CD4-positive, alpha-beta T cell treated with Interferon alpha-2 for 1 hour (primary cell): ENCODE results near the gene ITGB1BP1.
"Not testable (repeated sequence)": the region's sequence is repeated elsewhere in the genome, so short reads cannot be mapped to it uniquely, and the experiment has no call there.

Source experiments
- DNase-seq, 2 donors: peaks; one replicate each; pipeline ENCODE4 v3.0.0-alpha.2; 2020 to 2022

Gene ITGB1BP1

GRCh38 chr2:9400268-9401058 is 22.9 kb downstream of the ITGB1BP1 start:
- DNase-seq = no peak

GRCh38 chr2:9398881-9399780 is 24.2 kb downstream of the ITGB1BP1 start:
- no peak for DNase-seq

- DNase-seq = not testable (repeated sequence)
Observed at GRCh38 chr2:9398251-9398650, 25.1 kb downstream of the ITGB1BP1 start.

DNA sequence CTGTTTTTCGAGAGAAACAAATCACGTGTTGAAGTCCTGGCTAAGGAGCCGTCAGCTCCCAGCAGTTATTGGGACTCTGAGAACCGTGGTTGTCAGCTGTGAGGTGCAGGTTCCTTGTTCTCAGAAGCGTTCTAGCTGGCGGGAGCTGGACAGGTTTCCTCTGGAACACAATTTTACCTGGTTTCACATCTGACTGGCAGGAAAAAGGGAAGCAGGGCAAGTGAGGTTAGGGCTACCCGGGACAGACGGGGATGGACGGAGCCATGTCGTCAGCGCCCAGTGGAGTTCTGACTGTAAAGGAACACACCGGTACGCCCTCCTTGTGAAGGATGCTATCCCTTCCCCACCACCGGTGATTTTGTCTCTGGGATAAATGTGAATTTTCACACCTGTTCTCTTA is 26.1 kb downstream of the ITGB1BP1 start:
- no peak for DNase-seq

DNA sequence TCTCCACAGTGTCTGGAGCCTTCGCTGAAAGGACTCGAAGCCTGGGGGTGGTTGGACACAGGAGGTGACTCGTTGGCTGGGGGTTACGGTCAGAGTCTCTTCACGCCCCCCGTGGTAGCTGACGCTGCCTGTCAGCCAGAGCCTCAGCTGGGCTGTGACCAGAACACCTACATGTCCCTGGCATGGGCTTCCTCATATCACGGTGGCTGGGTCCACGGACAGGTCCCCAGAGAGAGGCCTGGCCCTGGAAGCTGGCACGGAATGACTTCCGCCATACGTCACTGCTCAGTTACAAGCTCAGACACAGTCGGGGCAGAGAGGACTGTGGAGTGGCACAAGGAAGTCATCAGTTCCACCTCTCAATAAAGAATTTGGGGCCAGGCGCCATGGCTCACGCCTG is 28.5 kb downstream of the ITGB1BP1 start:
- no peak for DNase-seq

DNA sequence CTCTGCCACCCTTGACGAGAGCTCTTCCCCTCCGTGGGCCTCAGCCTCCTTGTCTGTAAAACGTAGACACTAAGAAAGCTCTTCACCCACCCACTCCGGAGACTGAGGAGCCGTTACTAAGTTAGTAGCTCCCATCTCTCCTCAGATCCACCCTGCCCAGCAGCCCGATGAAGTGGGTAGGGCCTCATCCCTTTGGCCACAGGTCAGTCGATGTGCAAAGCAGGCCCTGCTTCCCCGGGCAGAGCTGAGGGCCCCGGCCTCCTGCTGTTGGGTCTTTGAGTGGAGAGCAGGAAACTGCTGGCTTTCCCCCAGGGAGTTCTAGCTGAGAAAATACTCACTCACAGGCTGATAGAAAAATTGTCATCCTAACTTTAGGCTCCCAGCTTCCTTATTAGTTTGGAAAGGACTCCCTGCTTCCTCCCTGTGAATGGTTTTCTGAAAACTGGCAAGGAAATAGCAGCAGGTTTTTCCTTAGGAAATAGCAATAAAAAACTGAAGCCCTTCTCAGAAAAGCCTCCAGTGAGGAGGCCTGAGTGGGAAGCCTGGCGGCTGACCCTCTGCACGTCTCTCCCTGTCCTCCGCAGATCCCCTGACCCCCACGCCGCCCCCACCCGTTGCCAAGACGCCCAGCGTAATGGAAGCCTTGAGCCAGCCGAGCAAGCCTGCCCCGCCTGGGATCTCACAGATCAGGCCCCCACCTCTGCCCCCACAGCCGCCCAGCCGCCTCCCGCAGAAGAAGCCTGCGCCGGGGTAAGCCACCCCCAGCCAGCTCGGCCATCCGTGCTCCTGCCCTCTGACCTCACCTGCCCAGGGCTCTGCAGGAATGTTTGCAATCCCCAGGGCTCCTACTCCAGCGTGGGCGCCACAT is 30.2 kb downstream of the ITGB1BP1 start:
- no peak for DNase-seq

GRCh38 chr2:9391961-9392720 is 31.2 kb downstream of the ITGB1BP1 start:
- DNase-seq = no peak

GRCh38 chr2:9390991-9391390 is 32.3 kb downstream of the ITGB1BP1 start:
- DNase-seq = no peak

GRCh38 chr2:9390151-9390850 is 33.0 kb downstream of the ITGB1BP1 start:
- DNase-seq = no peak

DNA sequence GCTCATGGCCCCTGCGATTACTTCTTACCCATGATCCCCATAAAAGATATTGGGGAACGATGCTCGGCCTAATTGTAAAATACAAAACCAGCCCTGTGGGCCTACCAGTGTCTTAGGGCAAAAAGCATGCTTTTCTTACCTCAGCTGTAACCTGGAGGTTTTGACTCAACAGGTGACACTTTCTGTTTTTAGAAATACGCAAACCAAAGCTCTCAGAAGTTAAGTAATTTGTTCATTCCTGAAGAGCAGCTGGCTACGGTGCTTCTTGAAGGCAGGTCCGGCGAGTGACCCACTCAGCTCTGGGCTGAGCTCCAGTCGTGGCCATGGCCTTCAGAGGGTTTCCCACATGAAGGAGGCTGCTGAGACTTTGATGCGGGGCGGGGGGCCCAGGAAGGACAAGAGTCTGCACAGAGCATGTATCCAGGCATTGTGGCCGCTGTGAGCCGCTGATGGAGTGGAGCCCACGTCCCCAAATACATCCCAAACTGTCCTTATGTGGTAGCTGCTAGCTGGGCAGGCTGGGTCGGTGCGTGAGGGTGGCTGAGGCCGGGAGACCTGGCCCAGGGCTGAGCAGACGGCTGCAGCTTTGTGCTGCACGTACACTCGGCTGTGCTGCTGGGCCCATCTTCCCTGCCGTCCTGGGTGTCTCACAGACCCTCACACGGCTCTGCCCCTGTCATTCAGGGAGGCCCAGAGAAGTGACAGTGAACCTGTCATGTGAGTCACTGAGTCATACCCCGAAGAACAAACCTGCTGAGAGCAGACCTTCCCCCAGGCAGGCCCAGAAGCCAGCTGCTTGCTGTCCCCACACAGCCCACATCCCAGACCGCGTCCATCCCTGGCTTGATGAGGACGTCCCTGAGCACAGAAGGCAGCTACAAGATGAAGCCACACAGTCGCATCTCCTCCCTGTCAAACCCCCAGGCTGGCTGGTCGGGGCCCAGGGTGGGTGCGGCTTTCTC is 34.1 kb downstream of the ITGB1BP1 start:
- no peak for DNase-seq

- no peak for DNase-seq
Observed at GRCh38 chr2:9388199-9388681, 35.1 kb downstream of the ITGB1BP1 start.

GRCh38 chr2:9385841-9386240 is 37.5 kb downstream of the ITGB1BP1 start:
- no peak for DNase-seq

DNA sequence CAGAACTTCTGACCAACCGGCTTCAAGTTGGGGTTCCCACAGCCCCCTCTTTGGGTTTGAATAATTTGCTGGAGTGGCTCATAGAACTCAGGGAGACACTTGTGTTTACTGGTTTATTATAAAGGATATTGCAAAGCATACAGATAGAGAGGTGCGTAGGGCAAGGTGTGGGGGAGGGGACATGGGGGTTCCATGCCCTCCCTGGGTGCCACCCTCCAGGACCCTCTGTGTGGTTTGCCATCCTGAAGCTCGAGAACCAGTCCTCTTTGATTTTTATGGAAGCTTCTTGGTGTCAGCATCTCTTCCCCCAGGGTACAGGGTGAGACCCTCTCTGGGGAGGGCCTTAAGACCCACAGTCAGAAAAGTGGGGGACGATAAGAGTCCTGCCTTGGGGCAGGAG is 38.8 kb downstream of the ITGB1BP1 start:
- DNase-seq = no peak

- DNase-seq = no peak
Observed at GRCh38 chr2:9382604-9383235, 40.6 kb downstream of the ITGB1BP1 start.

GRCh38 chr2:9380702-9381628 is 42.4 kb downstream of the ITGB1BP1 start:
- no peak for DNase-seq

DNA sequence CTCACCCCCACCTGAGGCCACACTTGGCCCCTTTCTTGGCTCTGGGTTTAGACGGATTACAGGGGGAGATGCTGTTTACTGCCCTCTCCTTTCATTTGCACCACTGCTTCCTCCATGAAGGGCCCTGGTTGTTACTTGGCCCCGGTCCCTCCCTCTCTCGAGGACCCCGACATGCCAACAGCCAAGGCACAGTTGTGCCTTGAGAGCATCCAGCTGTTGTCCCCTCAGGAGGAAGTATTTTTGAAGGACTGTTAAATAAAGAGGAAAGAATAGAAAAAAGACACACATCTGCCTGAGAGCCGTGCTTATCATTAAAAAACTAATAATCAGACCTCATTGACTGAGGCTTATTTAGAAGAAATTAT is 44.0 kb downstream of the ITGB1BP1 start:
- no peak for DNase-seq

- DNase-seq = no peak
Observed at GRCh38 chr2:9378433-9379390, 44.6 kb downstream of the ITGB1BP1 start.
